ENCODE measurements around the gene DGKI.

DGKI gene

GRCh38 chr7:137474540-137475026 lies 372.2 kb downstream of the DGKI start:
- H3K23ac ChIP-seq (ENCODE audit: low read length in 2 of 2), result no peak overlapping the region
- WGBS, result 96% methylated on average over 6 of the region's 11 CpGs
- H4K8ac ChIP-seq (ENCODE audit: low read length), result no peak overlapping the region
- no peak overlapping the region for H3K14ac ChIP-seq (ENCODE audit: low read length in 2 of 2)
- H2AFZ ChIP-seq (ENCODE audit: low read depth, low read length), result no peak overlapping the region
- no peaks in the 10 kb centered on the region for H3K79me1 ChIP-seq (replicated peaks; ENCODE audit: low read length, poor library complexity, severe bottlenecking)
- H4K91ac ChIP-seq (ENCODE audit: low read length), result no peak overlapping the region
- H2BK120ac ChIP-seq (ENCODE audit: low read depth, low read length), result no peak overlapping the region
- no peak overlapping the region for H3K4me2 ChIP-seq (ENCODE audit: low read length, poor library complexity, severe bottlenecking)
- H2BK12ac ChIP-seq (ENCODE audit: low read length in 2 of 2), result no peak overlapping the region
- no peak overlapping the region for H3K4ac ChIP-seq (ENCODE audit: low read depth in 1 of 2, low read length in 2 of 2)
- no peak overlapping the region for H2BK15ac ChIP-seq (ENCODE audit: low read depth, poor library complexity, severe bottlenecking)
- no peak overlapping the region for H2BK5ac ChIP-seq (ENCODE audit: low read depth, low read length, poor library complexity, severe bottlenecking)
- no peak overlapping the region for H3K27ac ChIP-seq (ENCODE audit: low read length, poor library complexity, severe bottlenecking)
- H3K18ac ChIP-seq (ENCODE audit: low read depth in 1 of 2, low read length in 2 of 2), result no peak overlapping the region
- H3K4me3 ChIP-seq (ENCODE audit: insufficient read depth in 1 of 2, low read depth in 1 of 2, low read length in 2 of 2), result no peak overlapping the region
- no peak for DNase-seq
- no peak overlapping the region for H3K9ac ChIP-seq (ENCODE audit: low read length)
- no peak overlapping the region for H2AK5ac ChIP-seq (ENCODE audit: low read length, severe bottlenecking)
- no peaks in the 10 kb centered on the region for H3K9me3 ChIP-seq (ENCODE audit: control insufficient read depth, low read length)
- H3K36me3 ChIP-seq (ENCODE audit: control insufficient read depth in 1 of 2, insufficient read depth in 2 of 2, low read depth in 1 of 2, low read length in 2 of 2), result no peaks in the 10 kb centered on the region
- no peaks in the 10 kb centered on the region for H3K4me1 ChIP-seq (ENCODE audit: control insufficient read depth, insufficient read depth, low read depth, low read length)
- H3K27me3 ChIP-seq (ENCODE audit: control insufficient read depth in 1 of 2, insufficient read depth in 1 of 2, low read length in 2 of 2), result no peaks in the 10 kb centered on the region

- no peak overlapping the region for H4K91ac ChIP-seq (ENCODE audit: low read length)
- 73% methylated on average over 3 of the region's 3 CpGs for WGBS
- H3K36me3 ChIP-seq (ENCODE audit: control insufficient read depth in 1 of 2, insufficient read depth in 2 of 2, low read depth in 1 of 2, low read length in 2 of 2), result no peaks in the 10 kb centered on the region
- H2BK5ac ChIP-seq (ENCODE audit: low read depth, low read length, poor library complexity, severe bottlenecking), result no peak overlapping the region
- H3K79me1 ChIP-seq (replicated peaks; ENCODE audit: low read length, poor library complexity, severe bottlenecking), result no peaks in the 10 kb centered on the region
- H2AK5ac ChIP-seq (ENCODE audit: low read length, severe bottlenecking), result no peak overlapping the region
- H3K27me3 ChIP-seq (ENCODE audit: control insufficient read depth in 1 of 2, insufficient read depth in 1 of 2, low read length in 2 of 2), result no peaks in the 10 kb centered on the region
- H4K8ac ChIP-seq (ENCODE audit: low read length), result no peak overlapping the region
- no peak overlapping the region for H2BK120ac ChIP-seq (ENCODE audit: low read depth, low read length)
- H3K4me1 ChIP-seq (ENCODE audit: control insufficient read depth, insufficient read depth, low read depth, low read length), result no peaks in the 10 kb centered on the region
- no peak overlapping the region for H3K4me2 ChIP-seq (ENCODE audit: low read length, poor library complexity, severe bottlenecking)
- no peak overlapping the region for H3K4me3 ChIP-seq (ENCODE audit: insufficient read depth in 1 of 2, low read depth in 1 of 2, low read length in 2 of 2)
- H3K23ac ChIP-seq (ENCODE audit: low read length in 2 of 2), result no peak overlapping the region
- no peak overlapping the region for H2BK15ac ChIP-seq (ENCODE audit: low read depth, poor library complexity, severe bottlenecking)
- no peak overlapping the region for H3K27ac ChIP-seq (ENCODE audit: low read length, poor library complexity, severe bottlenecking)
- no peak for DNase-seq
- H3K4ac ChIP-seq (ENCODE audit: low read depth in 1 of 2, low read length in 2 of 2), result no peak overlapping the region
- no peak overlapping the region for H3K18ac ChIP-seq (ENCODE audit: low read depth in 1 of 2, low read length in 2 of 2)
- no peak overlapping the region for H2AFZ ChIP-seq (ENCODE audit: low read depth, low read length)
- no peak overlapping the region for H3K14ac ChIP-seq (ENCODE audit: low read length in 2 of 2)
- H3K9ac ChIP-seq (ENCODE audit: low read length), result no peak overlapping the region
- H2BK12ac ChIP-seq (ENCODE audit: low read length in 2 of 2), result no peak overlapping the region
- no peaks in the 10 kb centered on the region for H3K9me3 ChIP-seq (ENCODE audit: control insufficient read depth, low read length)
Measured at GRCh38 chr7:137471128-137471527, 375.6 kb downstream of the DGKI start.

DNA sequence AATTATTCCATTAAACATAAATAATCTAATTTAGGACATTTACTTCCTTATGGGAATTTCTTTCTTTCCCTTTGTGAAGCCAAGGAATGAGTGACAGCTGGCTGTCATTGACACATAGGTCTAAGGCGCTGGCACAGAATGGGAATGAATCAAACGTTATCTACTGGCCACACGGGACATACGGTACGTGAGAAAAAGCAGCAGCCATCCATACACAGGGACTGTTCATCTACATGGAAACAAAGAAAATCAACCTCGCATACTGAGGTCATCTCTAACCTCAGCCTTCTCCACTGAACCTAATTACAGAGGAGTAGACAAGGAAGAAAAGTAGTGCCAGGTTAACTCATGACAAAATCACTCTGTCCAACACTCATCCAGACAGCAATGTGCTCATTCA lies 376.9 kb downstream of the DGKI start:
- H3K4me1 ChIP-seq (ENCODE audit: control insufficient read depth, insufficient read depth, low read depth, low read length), result no peaks in the 10 kb centered on the region
- no peak overlapping the region for H2AK5ac ChIP-seq (ENCODE audit: low read length, severe bottlenecking)
- H2BK15ac ChIP-seq (ENCODE audit: low read depth, poor library complexity, severe bottlenecking), result no peak overlapping the region
- no peak overlapping the region for H3K18ac ChIP-seq (ENCODE audit: low read depth in 1 of 2, low read length in 2 of 2)
- no peak overlapping the region for H3K14ac ChIP-seq (ENCODE audit: low read length in 2 of 2)
- H3K79me1 ChIP-seq (replicated peaks; ENCODE audit: low read length, poor library complexity, severe bottlenecking), result no peaks in the 10 kb centered on the region
- no peak overlapping the region for H2AFZ ChIP-seq (ENCODE audit: low read depth, low read length)
- no peak overlapping the region for H3K27ac ChIP-seq (ENCODE audit: low read length, poor library complexity, severe bottlenecking)
- H3K9ac ChIP-seq (ENCODE audit: low read length), result no peak overlapping the region
- DNase-seq, result no peak
- H4K8ac ChIP-seq (ENCODE audit: low read length), result no peak overlapping the region
- H3K23ac ChIP-seq (ENCODE audit: low read length in 2 of 2), result no peak overlapping the region
- 100% methylated on average over 6 of the region's 6 CpGs for WGBS
- no peak overlapping the region for H3K4me3 ChIP-seq (ENCODE audit: insufficient read depth in 1 of 2, low read depth in 1 of 2, low read length in 2 of 2)
- H3K27me3 ChIP-seq (ENCODE audit: control insufficient read depth in 1 of 2, insufficient read depth in 1 of 2, low read length in 2 of 2), result no peaks in the 10 kb centered on the region
- no peak overlapping the region for H2BK5ac ChIP-seq (ENCODE audit: low read depth, low read length, poor library complexity, severe bottlenecking)
- H3K4me2 ChIP-seq (ENCODE audit: low read length, poor library complexity, severe bottlenecking), result no peak overlapping the region
- no peaks in the 10 kb centered on the region for H3K9me3 ChIP-seq (ENCODE audit: control insufficient read depth, low read length)
- H2BK120ac ChIP-seq (ENCODE audit: low read depth, low read length), result no peak overlapping the region
- H2BK12ac ChIP-seq (ENCODE audit: low read length in 2 of 2), result no peak overlapping the region
- H3K36me3 ChIP-seq (ENCODE audit: control insufficient read depth in 1 of 2, insufficient read depth in 2 of 2, low read depth in 1 of 2, low read length in 2 of 2), result no peaks in the 10 kb centered on the region
- no peak overlapping the region for H4K91ac ChIP-seq (ENCODE audit: low read length)
- no peak overlapping the region for H3K4ac ChIP-seq (ENCODE audit: low read depth in 1 of 2, low read length in 2 of 2)

GRCh38 chr7:137469191-137469811 lies 377.5 kb downstream of the DGKI start:
- Histone ChIP-seq H3K9ac (ENCODE audit: low read length) (no peak overlapping the region), H3K27ac (ENCODE audit: low read length, poor library complexity, severe bottlenecking) (no peak overlapping the region), H4K8ac (ENCODE audit: low read length) (no peak overlapping the region), H3K27me3 (ENCODE audit: control insufficient read depth in 1 of 2, insufficient read depth in 1 of 2, low read length in 2 of 2) (no peaks in the 10 kb centered on the region), H3K18ac (ENCODE audit: low read depth in 1 of 2, low read length in 2 of 2) (no peak overlapping the region), H2AFZ (ENCODE audit: low read depth, low read length) (no peak overlapping the region), H2BK120ac (ENCODE audit: low read depth, low read length) (no peak overlapping the region), H3K4ac (ENCODE audit: low read depth in 1 of 2, low read length in 2 of 2) (no peak overlapping the region), H3K4me1 (ENCODE audit: control insufficient read depth, insufficient read depth, low read depth, low read length) (no peaks in the 10 kb centered on the region), H2AK5ac (ENCODE audit: low read length, severe bottlenecking) (no peak overlapping the region), H3K4me3 (ENCODE audit: insufficient read depth in 1 of 2, low read depth in 1 of 2, low read length in 2 of 2) (no peak overlapping the region), H3K4me2 (ENCODE audit: low read length, poor library complexity, severe bottlenecking) (no peak overlapping the region), H2BK12ac (ENCODE audit: low read length in 2 of 2) (no peak overlapping the region), H3K9me3 (ENCODE audit: control insufficient read depth, low read length) (no peaks in the 10 kb centered on the region), H3K36me3 (ENCODE audit: control insufficient read depth in 1 of 2, insufficient read depth in 2 of 2, low read depth in 1 of 2, low read length in 2 of 2) (no peaks in the 10 kb centered on the region), H3K79me1 (replicated peaks; ENCODE audit: low read length, poor library complexity, severe bottlenecking) (no peaks in the 10 kb centered on the region), H3K23ac (ENCODE audit: low read length in 2 of 2) (no peak overlapping the region), H2BK5ac (ENCODE audit: low read depth, low read length, poor library complexity, severe bottlenecking) (no peak overlapping the region), H2BK15ac (ENCODE audit: low read depth, poor library complexity, severe bottlenecking) (no peak overlapping the region), H3K14ac (ENCODE audit: low read length in 2 of 2) (no peak overlapping the region), H4K91ac (ENCODE audit: low read length) (no peak overlapping the region)
- no peak for DNase-seq
- WGBS, result 94% methylated on average over 5 of the region's 5 CpGs
